NB4 (cell line): ENCODE results near the gene MKX.

Source experiments
- POLR2A ChIP-seq: IDR thresholded peaks from 2 replicates; pipeline ENCODE4 v1.6.1; 2011; ENCODE audit warnings: mild to moderate bottlenecking; ENCODE audit not compliant: insufficient read length; ENCODE audit errors: extremely low read depth
- TF ChIP-seq, protein P1 (sequence below): IDR thresholded peaks from one replicate; pipeline ENCODE4 v1.5.1; 2012; ENCODE audit warnings: low read depth, low read length

DNA sequence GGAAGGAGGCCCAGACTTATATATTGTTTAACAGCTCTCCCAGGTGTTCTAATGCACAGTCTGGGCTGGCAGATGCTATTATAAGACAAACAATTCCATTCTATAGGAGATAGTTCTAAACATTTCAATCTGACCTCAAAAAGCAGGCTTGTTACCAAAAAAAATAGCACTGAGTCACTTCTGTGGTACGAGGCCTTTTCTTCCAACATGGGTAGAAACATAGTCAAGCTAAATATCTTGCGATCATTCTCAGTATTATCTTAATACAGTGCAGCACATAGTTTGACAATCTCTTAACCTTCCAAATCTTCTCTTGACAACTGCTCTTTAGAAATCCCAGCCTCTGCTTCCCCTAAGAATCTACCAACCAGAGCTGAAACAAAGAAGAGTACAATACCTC, 46.6 kb upstream of the MKX start:
- TF ChIP-seq, protein P1, sequence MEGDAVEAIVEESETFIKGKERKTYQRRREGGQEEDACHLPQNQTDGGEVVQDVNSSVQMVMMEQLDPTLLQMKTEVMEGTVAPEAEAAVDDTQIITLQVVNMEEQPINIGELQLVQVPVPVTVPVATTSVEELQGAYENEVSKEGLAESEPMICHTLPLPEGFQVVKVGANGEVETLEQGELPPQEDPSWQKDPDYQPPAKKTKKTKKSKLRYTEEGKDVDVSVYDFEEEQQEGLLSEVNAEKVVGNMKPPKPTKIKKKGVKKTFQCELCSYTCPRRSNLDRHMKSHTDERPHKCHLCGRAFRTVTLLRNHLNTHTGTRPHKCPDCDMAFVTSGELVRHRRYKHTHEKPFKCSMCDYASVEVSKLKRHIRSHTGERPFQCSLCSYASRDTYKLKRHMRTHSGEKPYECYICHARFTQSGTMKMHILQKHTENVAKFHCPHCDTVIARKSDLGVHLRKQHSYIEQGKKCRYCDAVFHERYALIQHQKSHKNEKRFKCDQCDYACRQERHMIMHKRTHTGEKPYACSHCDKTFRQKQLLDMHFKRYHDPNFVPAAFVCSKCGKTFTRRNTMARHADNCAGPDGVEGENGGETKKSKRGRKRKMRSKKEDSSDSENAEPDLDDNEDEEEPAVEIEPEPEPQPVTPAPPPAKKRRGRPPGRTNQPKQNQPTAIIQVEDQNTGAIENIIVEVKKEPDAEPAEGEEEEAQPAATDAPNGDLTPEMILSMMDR: no peak
- no peak for TF ChIP-seq POLR2A
